ENCODE results near the gene ADGB. TPM values are rescaled to one million over a fixed set of nuclear protein-coding genes. Genes with fewer than 3 reads are reported as not detected.

Gene ADGB
- total and polyA plus RNA-seq, 9 of the 15 experiments (the other 6 are each of a cell fraction or from before 2014, with no cell fraction given): not detected

- TF ChIP-seq ZNF146 (CRISPR knock-in tag; IDR thresholded peaks at IDR 0.05; ENCODE audit: unreplicated experiment) (no peak), ZNF133 (CRISPR knock-in tag; IDR thresholded peaks at IDR 0.05) (0 out of 2 replicates have a peak, but pooled peaks have one; percentile 30), ZNF395 (CRISPR knock-in tag; IDR thresholded peaks at IDR 0.05) (0 out of 2 replicates have a peak, but pooled peaks have one; percentile 54), E2F5 (CRISPR knock-in tag; IDR thresholded peaks at IDR 0.05) (no peak), SRSF3 (IDR thresholded peaks at IDR 0.05; ENCODE audit: insufficient read depth, low read length) (no peak), ERF (CRISPR knock-in tag; IDR thresholded peaks at IDR 0.05) (no peak), RNF219 (CRISPR knock-in tag; IDR thresholded peaks at IDR 0.05) (no peak), TBP (optimal IDR thresholded peaks at IDR 0.05; ENCODE audit: low read depth, low read length) (no peak), STAG1 (CRISPR knock-in tag; IDR thresholded peaks at IDR 0.05; ENCODE audit: borderline replicate concordance) (no peak), EHMT2 (IDR thresholded peaks at IDR 0.05) (no peak), RBM17 (IDR thresholded peaks at IDR 0.05; ENCODE audit: borderline replicate concordance, low read depth, low read length) (no peak), ZNF436 (CRISPR knock-in tag; IDR thresholded peaks at IDR 0.05) (no peak), KAT7 (CRISPR knock-in tag; IDR thresholded peaks at IDR 0.05; ENCODE audit: borderline replicate concordance) (no peak), DEAF1 (CRISPR knock-in tag; IDR thresholded peaks at IDR 0.05) (0 out of 2 replicates have a peak, but pooled peaks have one; percentile 4)
- TF ChIP-seq, protein P1, sequence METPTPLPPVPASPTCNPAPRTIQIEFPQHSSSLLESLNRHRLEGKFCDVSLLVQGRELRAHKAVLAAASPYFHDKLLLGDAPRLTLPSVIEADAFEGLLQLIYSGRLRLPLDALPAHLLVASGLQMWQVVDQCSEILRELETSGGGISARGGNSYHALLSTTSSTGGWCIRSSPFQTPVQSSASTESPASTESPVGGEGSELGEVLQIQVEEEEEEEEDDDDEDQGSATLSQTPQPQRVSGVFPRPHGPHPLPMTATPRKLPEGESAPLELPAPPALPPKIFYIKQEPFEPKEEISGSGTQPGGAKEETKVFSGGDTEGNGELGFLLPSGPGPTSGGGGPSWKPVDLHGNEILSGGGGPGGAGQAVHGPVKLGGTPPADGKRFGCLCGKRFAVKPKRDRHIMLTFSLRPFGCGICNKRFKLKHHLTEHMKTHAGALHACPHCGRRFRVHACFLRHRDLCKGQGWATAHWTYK (CRISPR knock-in tag; IDR thresholded peaks at IDR 0.05): peak; percentile 62; the same call in 1 of the 2 replicates
- TF ChIP-seq, protein P2, sequence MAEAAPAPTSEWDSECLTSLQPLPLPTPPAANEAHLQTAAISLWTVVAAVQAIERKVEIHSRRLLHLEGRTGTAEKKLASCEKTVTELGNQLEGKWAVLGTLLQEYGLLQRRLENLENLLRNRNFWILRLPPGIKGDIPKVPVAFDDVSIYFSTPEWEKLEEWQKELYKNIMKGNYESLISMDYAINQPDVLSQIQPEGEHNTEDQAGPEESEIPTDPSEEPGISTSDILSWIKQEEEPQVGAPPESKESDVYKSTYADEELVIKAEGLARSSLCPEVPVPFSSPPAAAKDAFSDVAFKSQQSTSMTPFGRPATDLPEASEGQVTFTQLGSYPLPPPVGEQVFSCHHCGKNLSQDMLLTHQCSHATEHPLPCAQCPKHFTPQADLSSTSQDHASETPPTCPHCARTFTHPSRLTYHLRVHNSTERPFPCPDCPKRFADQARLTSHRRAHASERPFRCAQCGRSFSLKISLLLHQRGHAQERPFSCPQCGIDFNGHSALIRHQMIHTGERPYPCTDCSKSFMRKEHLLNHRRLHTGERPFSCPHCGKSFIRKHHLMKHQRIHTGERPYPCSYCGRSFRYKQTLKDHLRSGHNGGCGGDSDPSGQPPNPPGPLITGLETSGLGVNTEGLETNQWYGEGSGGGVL (CRISPR knock-in tag; IDR thresholded peaks at IDR 0.05): no peak
Measured at GRCh38 chr6:146856296-146856695, 257.5 kb downstream of the ADGB start (continued).
